Medulla oblongata (tissue), 1 donor: ENCODE measurements around the gene OR51D1.

ENCODE experiments used
- DNase-seq: peaks from one replicate; pipeline ENCODE4 v3.0.0-alpha.2; 2015; ENCODE audit errors: extremely low spot score

The OR51D1 gene, protein sequence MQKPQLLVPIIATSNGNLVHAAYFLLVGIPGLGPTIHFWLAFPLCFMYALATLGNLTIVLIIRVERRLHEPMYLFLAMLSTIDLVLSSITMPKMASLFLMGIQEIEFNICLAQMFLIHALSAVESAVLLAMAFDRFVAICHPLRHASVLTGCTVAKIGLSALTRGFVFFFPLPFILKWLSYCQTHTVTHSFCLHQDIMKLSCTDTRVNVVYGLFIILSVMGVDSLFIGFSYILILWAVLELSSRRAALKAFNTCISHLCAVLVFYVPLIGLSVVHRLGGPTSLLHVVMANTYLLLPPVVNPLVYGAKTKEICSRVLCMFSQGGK

DNA sequence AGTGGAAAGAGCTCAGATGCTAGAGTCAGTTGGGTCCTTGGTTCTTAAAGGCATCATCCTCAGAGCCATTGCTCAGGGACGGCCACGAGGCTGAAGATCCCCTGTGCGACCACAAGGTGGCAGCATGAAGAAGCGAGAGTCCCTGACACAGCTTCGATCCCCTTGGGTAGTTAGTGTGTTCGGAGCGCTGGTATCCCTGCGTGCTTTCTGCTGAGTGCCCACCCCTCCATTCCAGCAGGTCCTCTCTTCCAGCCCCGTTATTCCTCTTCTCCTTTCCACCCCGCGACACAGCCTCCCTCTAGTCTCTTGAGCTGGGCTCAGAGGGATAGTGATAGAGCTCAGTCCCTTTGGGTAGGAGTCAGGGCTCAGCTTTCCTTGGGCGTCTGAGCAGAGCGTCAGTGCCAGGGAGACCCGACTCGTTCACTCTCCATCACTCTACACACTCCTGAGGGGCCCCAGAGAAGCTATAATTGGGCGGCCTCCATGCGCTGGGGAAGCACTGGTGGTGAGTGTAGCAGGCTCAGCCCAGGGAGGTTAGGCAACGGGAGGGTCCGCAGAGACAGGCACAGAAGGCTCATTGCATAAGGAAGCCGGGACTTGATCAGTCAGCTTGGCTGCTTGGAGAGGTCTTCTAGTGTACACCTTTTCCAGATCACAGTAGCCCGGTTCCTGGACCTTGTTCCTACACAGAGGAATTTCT lies at the start of gene OR51D1:
OR51D1 (plus strand) TSS at position 516 of the 700 bp plus-strand sequence. CDS start 2,314 bp downstream, outside the sequence.
- DNase-seq: peak; percentile 82

DNA sequence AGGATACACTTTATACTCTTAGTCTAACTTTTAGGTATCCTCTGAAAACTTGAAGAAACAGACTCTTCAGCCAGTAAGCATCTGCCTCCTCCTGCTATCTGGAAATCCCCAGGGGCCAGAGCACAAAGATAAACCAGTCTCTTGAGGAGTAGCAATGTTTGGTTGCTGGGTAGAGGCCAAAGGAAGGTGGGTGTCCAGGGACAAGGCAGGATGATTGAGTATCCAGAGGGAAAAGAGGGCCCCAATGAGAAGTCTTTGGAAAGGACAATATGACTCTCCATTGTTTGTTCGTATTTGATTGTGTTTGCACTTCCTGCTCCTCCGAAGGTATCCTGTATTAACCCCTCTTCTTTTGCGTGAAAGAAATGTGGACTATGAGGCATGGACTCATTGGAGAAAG lies 48.3 kb upstream of the OR51D1 start:
- no peak for DNase-seq

DNA sequence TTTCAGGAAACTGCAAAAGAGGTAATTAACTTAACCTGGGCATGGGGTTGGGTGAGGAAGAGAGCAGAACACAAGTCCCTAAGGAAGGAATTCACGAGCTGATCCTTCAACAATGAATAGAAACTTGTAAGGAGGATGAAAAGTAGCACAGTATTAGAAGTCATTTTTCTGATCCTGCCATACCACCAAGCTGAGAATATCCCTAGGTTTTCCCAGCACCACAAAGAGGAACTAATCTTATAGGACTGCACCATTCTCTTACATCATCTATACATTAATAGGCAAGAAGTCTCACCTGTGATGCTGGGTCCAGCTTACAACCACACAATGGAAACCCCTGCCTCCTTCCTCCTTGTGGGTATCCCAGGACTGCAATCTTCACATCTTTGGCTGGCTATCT lies 43.5 kb upstream of the OR51D1 start, which contains the start of gene OR52I1:
OR52I1 (plus strand) TSS at position 301 of the 400 bp plus-strand sequence; CDS start at position 301, 0 bp downstream.
- no peak for DNase-seq

DNA sequence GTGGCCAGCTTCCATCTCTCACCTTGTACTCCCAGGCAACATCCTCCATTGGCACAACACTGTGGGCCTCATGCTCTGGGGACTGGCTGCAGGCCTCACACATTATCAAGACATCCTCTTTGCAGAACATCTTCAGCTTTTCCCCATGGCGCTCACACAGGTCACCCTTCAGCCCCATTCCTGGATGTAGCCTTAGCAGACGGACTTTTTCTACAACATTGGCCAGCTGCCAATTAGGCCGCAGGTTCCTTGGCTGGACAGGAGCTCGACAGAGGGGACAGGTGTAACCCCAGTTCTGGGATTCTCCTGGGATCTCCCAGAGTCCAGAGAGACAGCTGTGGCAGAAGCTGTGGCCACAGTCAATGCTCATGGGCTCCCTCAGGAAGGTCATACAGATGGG lies 32.2 kb upstream of the OR51D1 start:
- no peak for DNase-seq

DNA sequence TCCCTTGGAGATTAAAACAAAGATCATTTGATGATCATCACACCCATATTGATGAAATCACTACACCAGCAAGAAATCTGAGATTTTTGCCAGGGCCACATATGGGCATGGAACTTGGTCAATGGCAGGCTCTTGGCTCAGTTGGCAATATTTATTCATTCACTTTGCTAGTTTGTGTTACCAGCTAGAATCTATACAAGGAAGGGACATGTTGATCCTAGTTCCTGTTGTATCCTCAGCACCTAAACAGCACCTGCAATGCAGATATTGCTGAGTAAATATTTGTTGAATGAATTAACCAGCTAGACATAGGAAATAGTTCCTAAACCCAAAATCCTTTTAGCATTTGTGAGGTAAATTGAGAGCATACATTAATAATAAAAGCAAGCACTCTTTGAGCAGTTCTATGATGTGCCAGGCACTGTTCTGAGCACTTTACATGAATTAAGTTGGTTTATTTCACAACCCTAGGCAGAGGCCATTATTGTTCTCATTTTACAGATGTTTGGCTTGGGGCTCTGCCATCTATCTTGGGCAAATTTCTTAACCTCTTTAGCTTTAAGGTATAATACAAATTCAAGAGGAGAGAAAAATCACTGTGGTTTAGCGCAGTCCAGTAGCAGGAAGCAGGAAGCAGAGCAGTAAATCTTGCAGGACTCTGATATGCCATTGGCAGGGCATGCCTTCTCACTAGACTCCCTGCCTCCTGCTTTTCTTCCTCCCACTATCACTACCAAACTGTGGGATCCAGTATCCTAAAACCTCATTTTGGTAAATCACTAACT lies 30.9 kb upstream of the OR51D1 start:
- no peak for DNase-seq

DNA sequence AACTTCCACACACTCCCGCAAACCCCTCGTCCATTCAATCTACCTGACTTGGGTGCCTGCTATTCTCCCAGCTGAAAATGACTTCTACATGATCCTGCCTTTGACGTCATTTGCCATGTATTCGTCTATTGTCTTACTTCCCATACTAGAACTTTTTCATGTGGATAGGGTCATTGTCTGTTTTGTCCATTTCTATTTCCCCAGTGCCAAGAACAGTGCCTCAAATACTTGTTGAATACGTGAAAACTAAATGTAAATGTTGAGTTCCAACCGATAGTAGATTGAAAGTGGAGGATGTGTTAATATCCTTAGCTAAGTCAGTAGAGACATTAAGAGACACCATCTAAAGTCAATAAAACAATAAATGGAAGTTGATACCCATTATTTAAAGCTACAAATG lies 30.2 kb upstream of the OR51D1 start:
- peak; percentile 46 for DNase-seq

DNA sequence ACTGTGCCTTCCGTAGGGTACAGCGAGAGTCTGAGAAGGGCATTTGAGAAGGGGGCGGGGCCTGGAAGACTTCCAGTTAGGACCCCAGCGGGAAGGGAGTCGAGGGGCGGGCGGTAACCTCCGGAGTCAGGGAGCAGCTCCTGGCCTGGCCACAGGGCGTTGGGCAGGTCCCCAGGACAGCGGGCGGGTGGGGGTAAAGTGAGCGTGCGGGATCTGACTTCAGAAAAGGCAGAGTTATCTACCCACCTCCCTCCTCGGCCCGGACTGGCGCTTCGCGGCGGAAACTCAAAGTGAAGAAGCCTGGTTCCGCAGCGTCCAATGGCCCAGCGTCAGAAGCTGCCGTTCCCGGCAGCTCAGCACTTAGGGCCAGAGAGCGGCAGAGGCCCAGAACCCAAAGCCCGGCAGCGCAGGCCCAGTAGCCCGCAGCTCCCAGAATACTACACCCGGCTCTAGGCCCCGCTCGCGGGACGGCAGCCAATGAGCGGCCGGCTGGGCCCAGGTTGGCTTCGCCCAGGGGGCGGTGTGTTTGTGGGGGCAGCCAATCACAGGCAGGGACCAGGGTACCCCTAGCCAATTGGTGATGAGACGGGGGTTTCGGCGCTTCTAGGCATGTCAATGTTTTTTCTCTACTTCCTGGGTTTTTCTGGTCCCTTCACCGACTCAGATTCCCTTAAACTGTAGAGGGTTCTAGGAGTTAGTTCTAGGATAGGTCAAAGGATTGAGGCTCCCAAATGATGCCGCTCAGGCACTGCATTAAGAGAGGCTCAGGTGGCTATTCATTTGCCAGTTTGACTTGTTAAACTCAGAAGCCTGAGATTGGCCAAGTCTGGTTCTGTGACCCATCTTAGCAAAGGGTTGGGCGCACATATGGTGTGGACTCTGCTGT lies 29.3 kb upstream of the OR51D1 start, which contains the start of gene TRIM68:
TRIM68 (minus strand) TSS at position 451 of the 886 bp plus-strand sequence. CDS start 2,727 bp downstream, outside the sequence.
- DNase-seq: peak; percentile 99

DNA sequence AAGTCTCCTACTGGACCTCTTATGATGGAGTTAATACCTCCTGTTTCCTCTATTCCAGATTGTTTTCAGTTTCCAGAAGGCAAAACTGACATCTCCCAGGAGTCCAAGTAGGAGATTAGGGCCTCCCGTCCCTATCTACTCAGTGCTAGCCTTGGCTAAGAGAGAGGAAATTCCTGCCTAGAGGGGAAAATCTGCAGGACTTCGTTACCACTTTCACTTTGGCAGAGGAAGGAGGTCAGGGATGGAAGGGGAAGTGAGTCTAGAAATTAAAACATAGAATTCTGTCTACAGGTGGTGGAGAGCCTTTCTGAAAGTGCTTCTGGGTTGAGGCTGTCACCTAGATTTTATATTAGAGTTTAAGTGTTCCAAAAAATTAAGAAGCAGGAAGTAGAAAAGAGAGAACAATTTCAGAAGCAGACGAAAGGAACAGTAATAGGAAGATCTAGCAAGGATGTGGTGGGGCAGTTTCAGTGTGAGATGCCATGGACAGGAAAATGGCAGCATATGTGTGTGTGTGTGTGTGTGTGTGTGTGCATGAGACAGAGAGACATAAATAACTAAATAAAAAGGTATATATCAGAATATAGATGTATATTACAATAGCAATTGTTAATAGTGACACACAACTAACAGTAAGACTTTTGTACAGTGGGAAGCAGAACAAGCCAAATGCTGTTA lies 26.9 kb upstream of the OR51D1 start:
- DNase-seq: peak; percentile 14

DNA sequence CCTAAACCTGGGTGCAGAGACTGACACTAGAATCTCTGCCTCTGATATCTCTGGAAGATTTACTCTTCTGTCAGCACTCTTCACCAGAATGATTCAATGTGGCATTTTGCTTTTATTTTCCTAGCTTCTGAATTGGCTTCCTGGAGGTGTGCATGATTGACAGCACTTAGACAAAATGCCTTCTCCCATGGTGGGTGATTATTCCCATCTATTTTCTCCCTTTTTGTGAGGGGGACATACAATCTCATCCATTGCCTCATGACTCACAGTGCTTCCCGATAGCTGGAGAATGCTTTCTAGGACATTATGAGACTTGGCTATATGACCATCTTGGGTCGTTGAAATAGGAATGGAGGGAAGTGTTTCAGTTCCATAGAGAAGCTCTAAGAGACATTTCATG lies 25.3 kb upstream of the OR51D1 start:
- no peak for DNase-seq

DNA sequence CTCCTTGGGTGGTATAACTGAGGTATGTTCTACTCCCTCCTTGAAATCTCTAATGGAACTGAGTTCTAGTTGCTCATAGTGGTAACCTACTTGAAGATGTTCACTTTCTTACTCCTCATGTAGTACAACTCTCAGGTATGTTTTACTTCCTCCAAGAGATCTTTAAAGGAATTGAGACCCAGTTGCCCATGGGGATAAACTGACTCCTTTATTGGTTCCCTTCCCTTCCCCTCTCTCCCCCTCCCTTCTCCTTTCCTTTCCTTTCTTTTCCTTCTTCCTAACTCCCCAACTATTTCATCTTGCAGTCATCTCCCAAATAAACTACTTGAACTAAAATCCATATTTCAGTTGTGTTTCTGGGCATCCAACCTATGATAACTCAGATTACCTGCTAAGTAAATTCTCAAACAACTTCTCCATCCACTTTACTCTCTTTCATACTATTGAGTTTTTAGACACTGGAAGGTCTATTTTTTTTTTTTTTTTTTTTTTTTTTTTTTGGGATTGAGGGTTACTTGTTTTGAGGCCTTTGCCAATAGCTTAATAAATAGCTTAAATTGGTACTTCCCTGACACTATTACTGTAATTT lies 21.3 kb upstream of the OR51D1 start:
- no peak for DNase-seq

DNA sequence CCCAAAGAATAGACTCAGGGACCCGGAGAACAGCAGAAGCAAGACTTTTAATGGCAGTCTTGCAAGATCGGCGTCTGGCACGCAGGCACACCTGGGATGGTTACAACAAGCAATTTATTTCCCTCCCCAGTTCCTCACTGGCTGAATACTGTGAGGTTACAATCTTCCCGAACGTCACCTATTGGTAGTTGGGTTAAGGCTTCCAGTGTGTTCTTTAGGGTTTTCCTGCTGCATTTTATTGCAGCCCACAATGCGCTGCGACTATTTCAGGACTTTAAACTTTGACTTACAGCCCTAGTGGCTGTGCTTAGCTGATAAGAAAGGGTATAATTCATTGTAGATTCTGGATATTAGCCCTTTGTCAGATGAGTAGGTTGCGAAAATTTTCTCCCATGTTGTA lies 17.8 kb upstream of the OR51D1 start:
- DNase-seq: no peak

DNA sequence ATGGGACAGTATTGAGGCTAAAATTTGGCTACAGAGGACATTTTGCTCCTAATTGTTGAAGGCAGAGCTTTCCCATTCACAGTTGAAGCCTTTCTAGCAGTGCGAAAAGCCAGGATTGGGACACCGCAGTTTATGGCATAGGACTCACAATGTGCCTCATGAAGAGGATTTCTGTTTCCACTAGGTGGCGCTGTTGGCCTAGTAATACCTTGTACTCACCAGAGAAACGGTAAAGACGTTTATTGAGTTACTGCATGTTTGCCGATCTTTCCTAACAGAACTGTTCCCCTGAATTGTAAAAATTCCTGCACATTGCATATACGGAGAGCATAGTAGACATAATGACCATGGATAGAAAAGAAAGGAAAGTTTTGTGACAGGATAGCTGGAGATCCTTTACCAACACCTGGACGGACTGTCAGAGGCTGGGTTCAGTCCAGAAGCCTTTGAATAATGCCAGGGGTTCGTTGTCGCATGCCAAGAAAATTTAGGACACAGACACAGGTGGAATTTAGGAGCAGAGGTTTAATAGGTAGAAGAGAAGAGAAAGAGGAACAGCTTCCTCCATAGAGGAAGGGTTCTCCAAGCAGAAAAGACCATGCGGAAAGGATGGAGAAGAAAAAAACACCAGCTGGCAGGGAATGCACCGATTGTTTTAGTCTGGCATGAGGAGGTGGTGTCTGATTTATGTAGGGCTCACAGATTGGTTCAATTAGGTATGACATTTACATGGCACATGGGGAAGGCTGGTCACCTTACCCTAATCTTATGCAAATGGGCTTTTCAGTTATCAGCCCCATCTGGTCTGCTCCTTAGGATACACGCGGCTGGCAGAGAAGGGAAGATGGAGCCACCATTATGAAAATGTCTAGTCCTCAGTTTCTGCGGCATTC lies 10.8 kb upstream of the OR51D1 start:
- DNase-seq: peak; percentile 18

DNA sequence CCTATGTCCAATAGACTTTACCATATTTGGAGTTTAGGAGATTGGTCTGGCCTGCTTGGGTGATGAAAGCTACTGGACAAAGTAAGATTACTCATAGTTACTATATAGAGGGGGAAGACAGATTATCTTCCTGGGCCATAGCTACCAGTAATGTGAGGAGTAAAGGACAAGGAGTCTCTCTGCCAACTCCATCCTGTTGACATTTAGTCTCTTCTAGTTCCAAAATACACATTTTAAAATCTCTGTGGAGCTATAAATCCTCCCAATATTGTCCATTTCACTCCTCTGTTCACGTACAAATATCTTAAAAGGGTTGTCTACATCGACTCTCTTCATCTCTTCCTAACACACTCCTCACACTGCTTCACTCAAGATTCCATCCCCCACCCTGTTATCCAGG lies 1.1 kb upstream of the OR51D1 start:
- no peak for DNase-seq

DNA sequence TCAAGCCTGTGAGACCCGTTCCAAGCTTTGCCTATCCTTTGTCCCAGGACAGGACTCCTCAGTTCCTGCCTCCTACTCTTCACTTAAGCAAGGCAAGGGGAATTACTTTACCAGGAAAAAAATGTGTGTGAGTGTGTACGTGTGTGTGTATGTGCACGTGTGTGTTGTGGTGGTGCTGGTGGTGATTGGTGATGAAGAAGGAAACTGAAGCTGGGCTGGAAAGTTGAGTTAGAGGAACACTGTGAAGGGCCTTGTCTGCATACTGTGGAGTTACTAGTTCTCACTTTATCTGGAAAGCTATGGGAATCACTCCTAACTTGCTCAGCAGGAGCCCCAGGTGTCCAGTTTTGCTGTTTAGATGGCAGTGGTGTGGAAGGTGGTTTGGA lies 378 bp downstream of the OR51D1 start:
- no peak for DNase-seq

DNA sequence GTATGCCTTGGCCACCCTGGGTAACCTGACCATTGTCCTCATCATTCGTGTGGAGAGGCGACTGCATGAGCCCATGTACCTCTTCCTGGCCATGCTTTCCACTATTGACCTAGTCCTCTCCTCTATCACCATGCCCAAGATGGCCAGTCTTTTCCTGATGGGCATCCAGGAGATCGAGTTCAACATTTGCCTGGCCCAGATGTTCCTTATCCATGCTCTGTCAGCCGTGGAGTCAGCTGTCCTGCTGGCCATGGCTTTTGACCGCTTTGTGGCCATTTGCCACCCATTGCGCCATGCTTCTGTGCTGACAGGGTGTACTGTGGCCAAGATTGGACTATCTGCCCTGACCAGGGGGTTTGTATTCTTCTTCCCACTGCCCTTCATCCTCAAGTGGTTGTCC lies 2.7 kb downstream of the OR51D1 start:
- no peak for DNase-seq

DNA sequence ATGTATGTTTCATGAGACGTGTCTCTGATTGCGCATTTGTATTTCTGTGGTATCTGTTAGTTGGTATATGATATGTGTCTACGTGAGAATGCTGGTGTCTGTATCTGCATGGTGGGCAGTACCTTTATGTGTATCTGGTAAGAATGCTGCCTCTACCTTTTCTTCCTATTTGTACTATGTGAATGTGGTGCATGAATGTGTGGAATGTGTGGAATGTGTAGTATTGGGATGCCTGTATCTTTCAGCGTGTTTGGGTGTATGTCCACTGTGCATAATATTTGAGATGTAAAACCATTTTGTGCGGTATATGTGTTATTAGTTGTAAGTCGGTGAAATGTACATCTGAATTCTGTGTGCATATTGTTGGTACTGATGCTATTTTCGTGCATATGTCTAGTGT lies 4.2 kb downstream of the OR51D1 start:
- DNase-seq: no peak

DNA sequence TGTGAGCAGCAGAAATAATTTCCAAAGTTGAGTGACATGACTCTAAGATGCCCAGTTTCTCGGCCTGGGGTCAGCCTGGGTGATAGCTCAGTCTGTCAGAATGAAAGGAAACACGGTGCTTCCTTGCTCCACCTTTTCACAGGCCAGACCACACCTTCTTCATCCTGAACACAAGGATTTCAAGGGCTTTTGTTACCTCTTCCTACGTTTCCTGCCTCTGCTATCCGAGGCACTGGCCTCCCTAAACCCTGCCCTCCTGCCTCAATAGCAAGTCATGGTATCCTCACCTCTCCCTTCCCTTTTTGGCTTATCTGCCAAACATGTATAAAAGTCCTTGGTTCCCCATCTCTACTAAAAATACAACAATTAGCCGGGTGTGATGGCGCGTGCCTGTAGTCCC lies 4.8 kb downstream of the OR51D1 start:
- no peak for DNase-seq

DNA sequence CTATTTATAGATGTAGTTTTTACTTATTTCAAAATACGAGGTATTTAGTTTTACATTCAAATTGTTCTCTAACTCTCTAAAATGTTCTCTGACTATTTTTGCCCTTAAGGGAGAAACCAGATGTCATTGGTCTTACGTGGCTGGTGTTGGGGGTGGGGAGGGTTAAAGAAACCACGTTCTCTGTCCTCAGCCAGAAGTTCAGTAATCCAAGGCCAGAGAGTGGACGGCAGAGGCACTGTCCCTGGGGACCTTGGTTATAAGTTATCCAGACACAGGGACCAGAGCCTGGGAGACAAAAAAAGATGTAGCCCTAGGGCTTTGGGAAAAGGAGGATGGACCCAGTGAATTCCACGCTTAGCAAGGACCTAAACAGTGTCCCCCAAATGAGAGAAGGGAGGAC lies 5.8 kb downstream of the OR51D1 start:
- DNase-seq: no peak

DNA sequence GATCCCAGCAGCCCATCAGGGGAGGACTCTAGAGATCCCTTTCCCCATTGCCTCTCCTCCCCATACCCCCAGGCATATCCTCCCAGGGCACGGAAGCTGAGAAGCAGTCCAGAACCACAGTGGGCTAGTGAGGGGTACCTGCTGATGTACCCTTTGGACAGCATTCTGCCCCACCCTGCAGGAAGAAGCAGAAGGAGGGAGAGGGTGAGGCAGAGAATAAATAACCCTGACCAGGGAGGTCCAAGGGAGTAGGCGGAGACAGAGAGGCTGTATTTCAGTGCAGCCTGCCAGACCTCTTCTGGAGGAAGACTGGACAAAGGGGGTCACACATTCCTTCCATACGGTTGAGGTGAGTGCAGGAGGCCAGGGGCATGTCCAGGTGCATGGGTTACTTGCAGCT lies 6.4 kb downstream of the OR51D1 start, which contains the start of gene OR51E1:
OR51E1 (plus strand) TSS at position 301 of the 400 bp plus-strand sequence. CDS start 8,545 bp downstream, outside the sequence.
- no peak for DNase-seq
